Measurements from ENCODE around the gene SLX4IP.

SLX4IP gene

DNA sequence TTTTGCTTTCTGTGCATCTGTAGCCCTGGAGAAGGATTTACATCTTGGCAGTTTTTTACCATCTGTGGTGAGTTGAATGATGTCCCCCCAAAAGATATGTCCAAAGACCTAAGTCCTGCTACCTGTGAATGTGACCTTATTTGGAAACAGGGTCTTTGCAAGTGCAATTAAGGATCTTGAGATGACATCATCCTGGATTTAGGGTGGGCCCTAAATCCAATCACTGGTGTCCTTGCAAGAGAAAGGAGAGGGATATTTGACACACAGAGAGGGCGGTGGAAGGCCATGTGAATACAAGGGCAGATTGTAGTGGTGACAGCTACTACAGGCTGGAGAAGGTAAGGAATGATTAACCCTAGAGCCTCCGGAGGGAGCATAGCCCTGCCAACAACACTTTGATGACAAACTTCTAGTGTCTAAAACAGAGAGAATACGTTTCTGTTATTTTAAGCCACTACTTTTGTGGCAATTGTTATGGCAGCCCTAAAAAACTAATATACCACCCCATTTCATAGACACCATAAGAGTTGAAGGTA lies 36.2 kb upstream of the SLX4IP start:
- DNase-seq (ENCODE audit: low spot score), result no peak
- TF ChIP-seq, protein P1, sequence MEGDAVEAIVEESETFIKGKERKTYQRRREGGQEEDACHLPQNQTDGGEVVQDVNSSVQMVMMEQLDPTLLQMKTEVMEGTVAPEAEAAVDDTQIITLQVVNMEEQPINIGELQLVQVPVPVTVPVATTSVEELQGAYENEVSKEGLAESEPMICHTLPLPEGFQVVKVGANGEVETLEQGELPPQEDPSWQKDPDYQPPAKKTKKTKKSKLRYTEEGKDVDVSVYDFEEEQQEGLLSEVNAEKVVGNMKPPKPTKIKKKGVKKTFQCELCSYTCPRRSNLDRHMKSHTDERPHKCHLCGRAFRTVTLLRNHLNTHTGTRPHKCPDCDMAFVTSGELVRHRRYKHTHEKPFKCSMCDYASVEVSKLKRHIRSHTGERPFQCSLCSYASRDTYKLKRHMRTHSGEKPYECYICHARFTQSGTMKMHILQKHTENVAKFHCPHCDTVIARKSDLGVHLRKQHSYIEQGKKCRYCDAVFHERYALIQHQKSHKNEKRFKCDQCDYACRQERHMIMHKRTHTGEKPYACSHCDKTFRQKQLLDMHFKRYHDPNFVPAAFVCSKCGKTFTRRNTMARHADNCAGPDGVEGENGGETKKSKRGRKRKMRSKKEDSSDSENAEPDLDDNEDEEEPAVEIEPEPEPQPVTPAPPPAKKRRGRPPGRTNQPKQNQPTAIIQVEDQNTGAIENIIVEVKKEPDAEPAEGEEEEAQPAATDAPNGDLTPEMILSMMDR (IDR thresholded peaks at IDR 0.05; ENCODE audit: borderline replicate concordance, control extremely low read depth, extremely low read depth, insufficient read depth, missing control alignments), result no peak
- in situ Hi-C loops (cut with MboI; ENCODE audit: low sequenced_read_pairs, unreplicated experiment), result no loop called here

DNA sequence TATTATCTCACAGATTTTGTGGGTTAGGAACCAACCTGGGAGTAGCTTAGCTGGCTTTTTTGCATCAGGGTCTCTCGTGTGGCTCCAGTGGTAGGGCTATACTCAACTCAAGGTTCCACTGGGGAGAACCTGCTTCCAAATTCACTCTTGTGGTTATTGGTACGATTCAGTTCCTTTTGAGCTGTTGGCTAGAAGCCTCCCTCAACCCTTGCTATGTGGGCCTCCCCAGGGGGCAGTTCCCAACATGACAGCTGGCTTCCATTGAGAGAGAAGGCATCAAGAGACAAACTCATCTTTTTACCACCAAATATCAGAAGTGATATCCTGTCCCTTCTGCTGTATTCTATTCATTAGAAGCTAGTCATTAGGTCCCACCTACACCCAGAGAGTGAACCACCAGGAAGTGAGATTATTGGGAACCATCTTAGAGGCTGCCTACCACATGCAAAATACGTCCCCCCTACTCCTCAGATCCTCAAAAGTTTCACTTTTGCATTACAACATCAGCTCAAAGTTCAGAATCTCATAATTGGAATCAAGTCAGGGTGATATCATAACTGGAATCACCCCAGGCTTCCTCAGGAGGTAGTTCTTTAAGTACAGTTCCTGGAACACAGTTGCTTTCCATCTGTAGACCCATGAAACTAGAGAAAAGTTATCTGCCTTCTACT lies 32.0 kb upstream of the SLX4IP start:
- no peak for DNase-seq (ENCODE audit: low spot score)
- TF ChIP-seq, protein P1 (IDR thresholded peaks at IDR 0.05; ENCODE audit: borderline replicate concordance, control extremely low read depth, extremely low read depth, insufficient read depth, missing control alignments), result no peak
- in situ Hi-C loops (cut with MboI; ENCODE audit: low sequenced_read_pairs, unreplicated experiment), result no loop called here

DNA sequence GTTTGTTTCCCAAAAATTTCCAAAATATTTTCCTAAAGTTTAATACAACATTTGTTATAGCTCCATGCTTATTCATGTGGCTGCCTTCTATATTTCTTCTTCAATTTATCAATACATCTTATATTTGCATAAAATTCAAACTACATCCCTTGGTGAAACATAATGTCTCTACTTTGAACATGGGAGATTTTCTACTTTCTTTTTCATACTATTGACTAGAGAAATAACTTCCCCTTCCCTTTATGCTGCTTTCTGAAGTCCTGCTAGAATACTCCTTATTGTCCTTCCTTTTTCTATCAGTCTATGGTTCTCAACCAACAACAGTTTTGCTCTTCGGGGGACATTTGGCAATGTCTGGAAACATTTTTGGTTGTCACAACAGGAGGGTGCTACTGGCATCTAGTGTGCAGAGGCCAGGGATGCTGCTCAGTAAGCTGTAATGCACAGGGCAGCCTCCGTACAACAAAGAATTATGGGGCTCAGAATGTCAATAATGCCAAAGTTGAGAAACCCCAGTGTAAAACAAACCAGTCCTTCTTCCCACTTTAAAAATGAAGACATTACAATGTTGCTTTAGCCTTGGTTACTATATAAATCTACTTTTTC lies 31.0 kb upstream of the SLX4IP start:
- TF ChIP-seq, protein P1 (IDR thresholded peaks at IDR 0.05; ENCODE audit: borderline replicate concordance, control extremely low read depth, extremely low read depth, insufficient read depth, missing control alignments), result no peak
- DNase-seq (ENCODE audit: low spot score), result no peak
- in situ Hi-C loops (cut with MboI; ENCODE audit: low sequenced_read_pairs, unreplicated experiment), result no loop called here

DNA sequence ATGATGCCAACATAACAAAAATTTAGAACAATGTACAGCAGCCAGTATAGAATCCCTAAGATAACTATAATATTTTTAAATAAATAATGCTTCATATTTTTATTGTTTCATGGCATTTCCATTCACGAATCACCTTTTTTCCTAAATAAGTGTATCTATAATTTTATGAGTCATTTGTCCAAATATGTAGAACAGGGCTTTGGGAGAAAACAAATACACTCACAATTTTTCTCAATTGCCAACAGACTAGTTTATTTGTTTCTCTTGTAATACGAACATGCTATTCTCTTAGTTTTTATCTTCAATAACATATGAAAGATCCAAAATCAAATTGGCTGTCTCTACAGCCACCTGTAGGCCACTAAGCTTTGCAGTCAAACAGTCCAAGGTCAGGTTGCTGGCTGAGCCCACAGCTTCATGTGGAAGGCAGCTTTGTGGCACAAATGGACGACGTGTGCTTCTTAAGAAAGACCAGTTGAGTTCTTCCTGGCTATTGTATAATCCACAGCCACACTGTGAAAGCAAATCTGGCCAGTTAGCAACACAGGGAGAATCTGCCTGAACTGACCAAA lies 30.1 kb upstream of the SLX4IP start:
- in situ Hi-C loops (cut with MboI; ENCODE audit: low sequenced_read_pairs, unreplicated experiment), result no loop called here
- no peak for DNase-seq (ENCODE audit: low spot score)
- TF ChIP-seq, protein P1 (IDR thresholded peaks at IDR 0.05; ENCODE audit: borderline replicate concordance, control extremely low read depth, extremely low read depth, insufficient read depth, missing control alignments), result no peak

DNA sequence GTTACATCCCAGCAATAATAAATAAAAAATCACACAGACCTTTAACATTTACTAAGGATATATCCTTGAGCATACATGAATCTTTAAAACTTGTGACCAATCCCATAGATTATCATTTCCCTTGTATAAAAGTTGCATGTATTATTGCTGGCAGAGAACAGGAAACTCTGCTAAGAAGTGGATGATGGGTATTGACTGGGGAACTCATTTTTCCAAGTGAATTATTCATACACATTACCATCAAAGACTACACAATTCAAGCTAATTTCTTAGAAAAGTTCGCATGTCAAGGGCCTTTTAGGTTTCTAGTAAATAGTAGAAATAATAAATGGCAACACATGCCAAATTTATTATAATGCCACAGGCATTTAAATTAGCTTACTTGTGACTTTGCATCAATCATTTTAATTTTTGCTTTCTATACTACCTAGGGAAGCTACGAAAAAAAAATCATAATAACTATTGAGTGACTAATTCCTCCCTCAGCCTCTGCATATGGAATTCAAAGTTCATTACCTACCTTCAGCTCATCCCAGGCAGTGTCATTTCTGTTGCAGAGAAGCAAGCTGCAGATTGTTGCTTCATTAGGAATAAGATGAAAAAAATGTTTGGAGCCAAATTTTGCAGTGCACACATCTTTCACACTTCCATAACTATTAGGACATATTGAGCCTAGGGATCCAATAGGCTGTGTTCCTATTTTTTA lies 26.8 kb upstream of the SLX4IP start:
- TF ChIP-seq, protein P1 (IDR thresholded peaks at IDR 0.05; ENCODE audit: borderline replicate concordance, control extremely low read depth, extremely low read depth, insufficient read depth, missing control alignments), result no peak
- in situ Hi-C loops (cut with MboI; ENCODE audit: low sequenced_read_pairs, unreplicated experiment), result no loop called here
- DNase-seq (ENCODE audit: low spot score), result no peak

DNA sequence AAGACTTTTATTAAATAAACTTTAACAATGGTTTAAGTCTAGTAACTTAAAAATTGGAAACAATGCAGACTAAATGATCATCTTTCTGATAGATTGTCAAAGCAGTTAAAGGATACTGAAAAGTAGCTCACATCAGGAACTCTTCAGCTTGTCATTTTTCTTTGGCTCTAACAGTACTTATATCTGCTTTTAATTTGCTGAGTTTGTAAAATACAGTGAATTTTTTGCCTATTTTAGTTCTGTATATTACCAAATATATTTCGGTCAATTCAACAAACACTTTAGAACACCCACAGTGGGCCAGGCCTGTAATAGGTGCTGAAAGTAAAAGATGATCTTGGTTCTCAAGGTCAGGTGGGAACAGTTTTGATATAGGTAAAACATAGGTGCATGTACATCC lies 23.4 kb upstream of the SLX4IP start:
- in situ Hi-C loops (cut with MboI; ENCODE audit: low sequenced_read_pairs, unreplicated experiment), result no loop called here
- DNase-seq (ENCODE audit: low spot score), result no peak
- TF ChIP-seq, protein P1 (IDR thresholded peaks at IDR 0.05; ENCODE audit: borderline replicate concordance, control extremely low read depth, extremely low read depth, insufficient read depth, missing control alignments), result no peak
